Activated naive CD8-positive, alpha-beta T cell treated with anti-CD3 and anti-CD28 coated beads for 36 hours (primary cell): ENCODE measurements around the gene EML2. TPM values are rescaled to one million over a fixed set of nuclear protein-coding genes. Genes with fewer than 3 reads are reported as not detected.

Source experiments
- DNase-seq: peaks from one replicate; pipeline ENCODE4 v3.0.0; 2021
- H3K27ac Mint-ChIP-seq: one replicate; pipeline ENCODE4 v1.8.0; 2022; ENCODE audit warnings: mild to moderate bottlenecking, moderate library complexity, mixed read lengths
- H3K27me3 Mint-ChIP-seq: one replicate; pipeline ENCODE4 v1.8.0; 2022; ENCODE audit warnings: mild to moderate bottlenecking, mixed read lengths
- H3K36me3 Mint-ChIP-seq: one replicate; pipeline ENCODE4 v1.8.0; 2021; ENCODE audit warnings: mild to moderate bottlenecking, mixed read lengths
- H3K4me1 Mint-ChIP-seq: one replicate; pipeline ENCODE4 v1.8.0; 2021; ENCODE audit warnings: mixed read lengths
- H3K4me3 Mint-ChIP-seq: one replicate; pipeline ENCODE4 v1.8.0; 2022; ENCODE audit warnings: mild to moderate bottlenecking, moderate library complexity, mixed read lengths
- H3K9me3 Mint-ChIP-seq: one replicate; pipeline ENCODE4 v1.8.0; 2022; ENCODE audit warnings: mixed read lengths
- total RNA-seq, 2 experiments: library from RNA; stranded (reverse); gene quantifications; one replicate each; pipeline ENCODE4 v1.2.3, GENCODE V29; 2021

The EML2 gene
- total RNA-seq, 2 experiments from 2014 or later = 94.4 to 98.8 TPM

- Mint-ChIP-seq H3K9me3 (no peaks in the 10 kb centered on the region), H3K27me3 (peaks cover 11% of the 10 kb centered on the region), H3K27ac (no peak overlapping the region), H3K4me1 (peaks cover 19% of the 10 kb centered on the region), H3K4me3 (no peak overlapping the region), H3K36me3 (no peaks in the 10 kb centered on the region)
- no peak for DNase-seq
These were observed 25.4 kb upstream of the EML2 start for GRCh38 chr19:45664575-45664974.

- no peak for DNase-seq
- H3K27me3 Mint-ChIP-seq = peaks cover 4% of the 10 kb centered on the region
- no peaks in the 10 kb centered on the region for H3K9me3 Mint-ChIP-seq
- no peak overlapping the region for H3K4me3 Mint-ChIP-seq
- H3K27ac Mint-ChIP-seq = no peak overlapping the region
- H3K4me1 Mint-ChIP-seq = peaks cover 12% of the 10 kb centered on the region
- H3K36me3 Mint-ChIP-seq = no peaks in the 10 kb centered on the region
These were observed 24.6 kb upstream of the EML2 start for GRCh38 chr19:45663800-45664199.

- no peak for DNase-seq
- Mint-ChIP-seq H3K27me3 (peaks cover 4% of the 10 kb centered on the region), H3K4me1 (no peaks in the 10 kb centered on the region), H3K9me3 (no peaks in the 10 kb centered on the region), H3K36me3 (no peaks in the 10 kb centered on the region), H3K27ac (no peak overlapping the region), H3K4me3 (no peak overlapping the region)
These were observed 21.4 kb upstream of the EML2 start for GRCh38 chr19:45660636-45661035.

GRCh38 chr19:45659096-45659729 is 20.0 kb upstream of the EML2 start:
- Mint-ChIP-seq H3K27ac (no peak overlapping the region), H3K36me3 (no peaks in the 10 kb centered on the region)

GRCh38 chr19:45657520-45658167 is 18.4 kb upstream of the EML2 start:
- Mint-ChIP-seq H3K4me3 (no peak overlapping the region), H3K4me1 (no peaks in the 10 kb centered on the region), H3K27me3 (peaks cover 4% of the 10 kb centered on the region), H3K9me3 (no peaks in the 10 kb centered on the region), H3K36me3 (no peaks in the 10 kb centered on the region), H3K27ac (no peak overlapping the region)
- no peak for DNase-seq

More at GRCh38 chr19:45659096-45659729, 20.0 kb upstream of the EML2 start:
- peaks cover 4% of the 10 kb centered on the region for H3K27me3 Mint-ChIP-seq
- H3K4me3 Mint-ChIP-seq = no peak overlapping the region
- H3K4me1 Mint-ChIP-seq = no peaks in the 10 kb centered on the region
- H3K9me3 Mint-ChIP-seq = no peaks in the 10 kb centered on the region
- DNase-seq = no peak

GRCh38 chr19:45655073-45655472 is 15.9 kb upstream of the EML2 start:
- H3K27ac Mint-ChIP-seq = no peak overlapping the region
- H3K9me3 Mint-ChIP-seq = no peaks in the 10 kb centered on the region
- no peak for DNase-seq
- H3K4me1 Mint-ChIP-seq = no peaks in the 10 kb centered on the region
- H3K4me3 Mint-ChIP-seq = no peak overlapping the region
- H3K27me3 Mint-ChIP-seq = peaks cover 7% of the 10 kb centered on the region
- no peaks in the 10 kb centered on the region for H3K36me3 Mint-ChIP-seq

GRCh38 chr19:45653634-45654033 is 14.4 kb upstream of the EML2 start:
- Mint-ChIP-seq H3K4me3 (no peak overlapping the region), H3K27ac (no peak overlapping the region), H3K27me3 (peaks cover 7% of the 10 kb centered on the region)

GRCh38 chr19:45650722-45651121 is 11.5 kb upstream of the EML2 start:
- H3K4me1 Mint-ChIP-seq = peaks cover 8% of the 10 kb centered on the region
- no peaks in the 10 kb centered on the region for H3K9me3 Mint-ChIP-seq
- no peak overlapping the region for H3K4me3 Mint-ChIP-seq
- peaks cover 24% of the 10 kb centered on the region for H3K27me3 Mint-ChIP-seq
- no peaks in the 10 kb centered on the region for H3K36me3 Mint-ChIP-seq
- H3K27ac Mint-ChIP-seq = no peak overlapping the region
- no peak for DNase-seq

More at GRCh38 chr19:45653634-45654033, 14.4 kb upstream of the EML2 start:
- Mint-ChIP-seq H3K36me3 (no peaks in the 10 kb centered on the region), H3K4me1 (no peaks in the 10 kb centered on the region), H3K9me3 (no peaks in the 10 kb centered on the region)
- DNase-seq = no peak

- H3K27me3 Mint-ChIP-seq = peaks cover 28% of the 10 kb centered on the region
- H3K4me1 Mint-ChIP-seq = peaks cover 24% of the 10 kb centered on the region
- H3K36me3 Mint-ChIP-seq = no peaks in the 10 kb centered on the region
- H3K9me3 Mint-ChIP-seq = no peaks in the 10 kb centered on the region
- H3K4me3 Mint-ChIP-seq = peak overlapping the region; percentile 74
- no peak for DNase-seq
- H3K27ac Mint-ChIP-seq = no peak overlapping the region
These were observed 7.1 kb upstream of the EML2 start for GRCh38 chr19:45646345-45646698.

- peak overlapping the region; percentile 45 for H3K27ac Mint-ChIP-seq
- peaks cover 29% of the 10 kb centered on the region for H3K4me1 Mint-ChIP-seq
- DNase-seq = peak; percentile 87
- peaks cover 5% of the 10 kb centered on the region for H3K36me3 Mint-ChIP-seq
- peak overlapping the region; percentile 74 for H3K4me3 Mint-ChIP-seq
- peaks cover 27% of the 10 kb centered on the region for H3K27me3 Mint-ChIP-seq
- peaks cover 3% of the 10 kb centered on the region for H3K9me3 Mint-ChIP-seq
These were observed 6.6 kb upstream of the EML2 start for GRCh38 chr19:45645631-45646344.

GRCh38 chr19:45645068-45645630 is 6.0 kb upstream of the EML2 start:
- H3K36me3 Mint-ChIP-seq = peaks cover 8% of the 10 kb centered on the region
- H3K4me3 Mint-ChIP-seq = peak overlapping the region; percentile 74
- DNase-seq = no peak
- no peak overlapping the region for H3K27ac Mint-ChIP-seq
- peaks cover 25% of the 10 kb centered on the region for H3K27me3 Mint-ChIP-seq
- H3K4me1 Mint-ChIP-seq = peaks cover 31% of the 10 kb centered on the region
- H3K9me3 Mint-ChIP-seq = peaks cover 5% of the 10 kb centered on the region

GRCh38 chr19:45643927-45644771 is 5.0 kb upstream of the EML2 start:
- peaks cover 34% of the 10 kb centered on the region for H3K4me1 Mint-ChIP-seq
- peak overlapping the region; percentile 81 for H3K4me3 Mint-ChIP-seq
- peaks cover 24% of the 10 kb centered on the region for H3K27me3 Mint-ChIP-seq
- H3K9me3 Mint-ChIP-seq = peaks cover 5% of the 10 kb centered on the region
- no peak overlapping the region for H3K27ac Mint-ChIP-seq
- DNase-seq = no peak
- H3K36me3 Mint-ChIP-seq = peaks cover 10% of the 10 kb centered on the region

- peak; percentile 94 for DNase-seq
- peak overlapping the region; percentile 81 for H3K4me3 Mint-ChIP-seq
- H3K9me3 Mint-ChIP-seq = peaks cover 5% of the 10 kb centered on the region
- H3K4me1 Mint-ChIP-seq = peaks cover 40% of the 10 kb centered on the region
- peaks cover 24% of the 10 kb centered on the region for H3K27me3 Mint-ChIP-seq
- peaks cover 18% of the 10 kb centered on the region for H3K36me3 Mint-ChIP-seq
- peak overlapping the region; percentile 98 for H3K27ac Mint-ChIP-seq
These were observed 4.1 kb upstream of the EML2 start for GRCh38 chr19:45643024-45643926.
